HepG2 (cell line): Measurements from ENCODE around the gene TAPBP. TPM values are rescaled to one million over a fixed set of nuclear protein-coding genes. Genes with fewer than 3 reads are reported as not detected.
A peak's percentile ranks its signal among the peaks of the same experiment; 100 is the strongest.

Experiments
- GATA4 ChIP-seq: sonication (generic); IDR thresholded peaks from 2 replicates; pipeline ENCODE4 v1.6.1; 2016; ENCODE audit warnings: antibody characterized with exemption, low read depth, borderline replicate concordance
- HOXA3 ChIP-seq: sonication (generic); formaldehyde crosslinking; IDR thresholded peaks from 2 replicates; pipeline ENCODE4 v1.5.0; 2020; ENCODE audit warnings: missing genetic modification reagents
- NCOR1 ChIP-seq: fragments of 200-600 bp; sonication (generic); IDR thresholded peaks from 2 replicates; pipeline ENCODE4 v1.7.0; 2017; ENCODE audit warnings: antibody characterized with exemption, low read length, borderline replicate concordance
- NKX3-1 ChIP-seq: sonication (generic); formaldehyde crosslinking; IDR thresholded peaks from 2 replicates; pipeline ENCODE4 v1.5.0; 2020; ENCODE audit warnings: missing genetic modification reagents
- PCBP1 ChIP-seq: fragments of 200-400 bp; formaldehyde crosslinking; IDR thresholded peaks from 2 replicates; pipeline ENCODE4 v1.6.1; 2017; ENCODE audit warnings: mild to moderate bottlenecking, low read depth, low read length, borderline replicate concordance
- ZFP36L2 ChIP-seq: sonication (generic); formaldehyde crosslinking; IDR thresholded peaks from 2 replicates; pipeline ENCODE4 v1.4.0; 2020; ENCODE audit warnings: missing genetic modification reagents
- ZNF225 ChIP-seq: sonication (generic); formaldehyde crosslinking; IDR thresholded peaks from 2 replicates; pipeline ENCODE4 v1.4.0; 2020; ENCODE audit warnings: mild to moderate bottlenecking, missing genetic modification reagents
- ZNF547 ChIP-seq: sonication (generic); formaldehyde crosslinking; IDR thresholded peaks from 2 replicates; pipeline ENCODE4 v1.5.1; 2020; ENCODE audit warnings: mild to moderate bottlenecking, missing genetic modification reagents
- ZNF598 ChIP-seq: sonication (generic); formaldehyde crosslinking; IDR thresholded peaks from 2 replicates; pipeline ENCODE4 v1.5.1; 2020; ENCODE audit warnings: mild to moderate bottlenecking, missing genetic modification reagents, borderline replicate concordance
- ZNF768 ChIP-seq: sonication (generic); formaldehyde crosslinking; IDR thresholded peaks from 2 replicates; pipeline ENCODE4 v1.4.0; 2020; ENCODE audit warnings: missing genetic modification reagents
- ZNF773 ChIP-seq: sonication (generic); formaldehyde crosslinking; IDR thresholded peaks from 2 replicates; pipeline ENCODE4 v1.4.0; 2020; ENCODE audit warnings: missing genetic modification reagents, borderline replicate concordance
- ZSCAN21 ChIP-seq: sonication (generic); formaldehyde crosslinking; IDR thresholded peaks from 2 replicates; pipeline ENCODE4 v1.8.0; 2022; ENCODE audit warnings: mild to moderate bottlenecking, missing genetic modification reagents, moderate library complexity, borderline replicate concordance
- polyA plus RNA-seq, 8 experiments: library from polyadenylated mRNA; depleted of rRNA in 3 of 8; stranded (reverse) in 7 of 8; unstranded in 1 of 8; fragments of >200 nt; fragmentation: Illumina TruSeq in 4 of 8; extraction: Trizol in 4 of 8; gene quantifications; 2 replicates each; pipeline versions ENCODE4 v1.2.1 to v1.2.3, GENCODE V29; 2011 to 2016; ENCODE audit warnings: low read depth in 4 of 8, missing spikeins in 1 of 8, mixed read lengths in 1 of 8; ENCODE audit not compliant: insufficient read depth in 1 of 8
- total RNA-seq, 5 experiments: library from RNA; depleted of rRNA; stranded (reverse); fragments of >200 nt; fragmentation: Illumina TruSeq; extraction: Trizol; gene quantifications; 2 replicates each; pipeline ENCODE4 v1.2.3, GENCODE V29; 2016; ENCODE audit warnings: low read depth in 1 of 5
- TF ChIP-seq, protein P1 (sequence below): sonication (generic); formaldehyde crosslinking; IDR thresholded peaks from 2 replicates; pipeline ENCODE4 v1.4.0; 2020; ENCODE audit warnings: low read depth, missing genetic modification reagents
- TF ChIP-seq, protein P2 (sequence below): sonication (generic); formaldehyde crosslinking; IDR thresholded peaks from 2 replicates; pipeline ENCODE4 v1.4.0; 2020; ENCODE audit warnings: mild to moderate bottlenecking, missing genetic modification reagents
- TF ChIP-seq, protein P3 (sequence below), 2 experiments: sonication (generic) in 1 of 2; formaldehyde crosslinking in 1 of 2; IDR thresholded peaks; 2 replicates each; pipeline versions ENCODE4 v1.4.0 to v1.6.1; 2018 to 2020; ENCODE audit warnings: missing genetic modification reagents in 2 of 2, borderline replicate concordance in 1 of 2, low read depth in 1 of 2, mild to moderate bottlenecking in 1 of 2, missing biosample characterization in 1 of 2
- TF ChIP-seq, protein P4 (sequence below): sonication (generic); formaldehyde crosslinking; IDR thresholded peaks from 2 replicates; pipeline ENCODE4 v1.4.0; 2020; ENCODE audit warnings: missing genetic modification reagents, borderline replicate concordance
- TF ChIP-seq, protein P5 (sequence below): sonication (generic); formaldehyde crosslinking; IDR thresholded peaks from 2 replicates; pipeline ENCODE4 v1.9.0; 2021; ENCODE audit warnings: missing genetic modification reagents, mild to moderate bottlenecking, borderline replicate concordance

The TAPBP gene
- total and polyA plus RNA-seq, 2 of the 13 experiments (the other 11 are each of a cell fraction or from before 2014, with no cell fraction given), result 27.4 to 32.3 TPM

DNA sequence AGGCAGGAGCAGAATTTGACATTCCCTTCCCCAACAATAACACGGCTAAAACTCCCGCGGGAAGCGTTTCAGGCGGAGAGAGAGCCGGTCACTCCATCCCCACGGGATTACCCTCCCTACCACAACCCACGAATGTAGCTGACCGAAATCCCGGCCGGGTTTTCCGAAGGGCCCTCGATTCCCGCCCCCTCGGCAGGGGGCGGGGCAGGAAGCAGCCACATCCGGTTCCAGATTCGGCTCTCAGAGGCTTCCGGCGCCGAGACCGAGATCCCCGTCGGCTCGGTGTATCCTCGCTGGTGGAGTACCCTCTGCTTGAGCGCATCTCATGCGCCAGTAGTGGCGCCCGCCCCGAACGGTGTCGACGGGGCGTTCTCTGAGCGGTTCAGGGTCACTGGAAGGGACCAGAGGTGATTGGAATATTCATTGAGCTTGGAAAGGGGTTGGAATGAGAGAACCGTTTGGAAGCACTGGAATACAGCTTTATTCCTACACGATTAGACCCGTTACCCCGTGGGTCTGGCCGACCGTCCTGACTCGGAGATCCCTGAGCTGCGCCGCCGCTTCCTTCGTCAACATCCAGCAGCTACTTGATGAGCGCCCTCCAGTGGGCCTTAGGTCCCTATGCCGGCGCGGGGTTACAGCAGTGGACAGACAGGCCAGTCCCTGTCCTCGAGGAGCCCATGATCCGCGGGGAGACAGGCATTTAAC, 14.5 kb downstream of the TAPBP start (continued):
- TF ChIP-seq, protein P1, sequence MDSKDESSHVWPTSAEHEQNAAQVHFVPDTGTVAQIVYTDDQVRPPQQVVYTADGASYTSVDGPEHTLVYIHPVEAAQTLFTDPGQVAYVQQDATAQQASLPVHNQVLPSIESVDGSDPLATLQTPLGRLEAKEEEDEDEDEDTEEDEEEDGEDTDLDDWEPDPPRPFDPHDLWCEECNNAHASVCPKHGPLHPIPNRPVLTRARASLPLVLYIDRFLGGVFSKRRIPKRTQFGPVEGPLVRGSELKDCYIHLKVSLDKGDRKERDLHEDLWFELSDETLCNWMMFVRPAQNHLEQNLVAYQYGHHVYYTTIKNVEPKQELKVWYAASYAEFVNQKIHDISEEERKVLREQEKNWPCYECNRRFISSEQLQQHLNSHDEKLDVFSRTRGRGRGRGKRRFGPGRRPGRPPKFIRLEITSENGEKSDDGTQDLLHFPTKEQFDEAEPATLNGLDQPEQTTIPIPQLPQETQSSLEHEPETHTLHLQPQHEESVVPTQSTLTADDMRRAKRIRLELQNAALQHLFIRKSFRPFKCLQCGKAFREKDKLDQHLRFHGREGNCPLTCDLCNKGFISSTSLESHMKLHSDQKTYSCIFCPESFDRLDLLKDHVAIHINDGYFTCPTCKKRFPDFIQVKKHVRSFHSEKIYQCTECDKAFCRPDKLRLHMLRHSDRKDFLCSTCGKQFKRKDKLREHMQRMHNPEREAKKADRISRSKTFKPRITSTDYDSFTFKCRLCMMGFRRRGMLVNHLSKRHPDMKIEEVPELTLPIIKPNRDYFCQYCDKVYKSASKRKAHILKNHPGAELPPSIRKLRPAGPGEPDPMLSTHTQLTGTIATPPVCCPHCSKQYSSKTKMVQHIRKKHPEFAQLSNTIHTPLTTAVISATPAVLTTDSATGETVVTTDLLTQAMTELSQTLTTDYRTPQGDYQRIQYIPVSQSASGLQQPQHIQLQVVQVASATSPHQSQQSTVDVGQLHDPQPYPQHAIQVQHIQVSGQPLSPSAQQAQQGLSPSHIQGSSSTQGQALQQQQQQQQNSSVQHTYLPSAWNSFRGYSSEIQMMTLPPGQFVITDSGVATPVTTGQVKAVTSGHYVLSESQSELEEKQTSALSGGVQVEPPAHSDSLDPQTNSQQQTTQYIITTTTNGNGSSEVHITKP, result no peak; the same call in 1 of the 2 replicates
- TF ChIP-seq, protein P2, sequence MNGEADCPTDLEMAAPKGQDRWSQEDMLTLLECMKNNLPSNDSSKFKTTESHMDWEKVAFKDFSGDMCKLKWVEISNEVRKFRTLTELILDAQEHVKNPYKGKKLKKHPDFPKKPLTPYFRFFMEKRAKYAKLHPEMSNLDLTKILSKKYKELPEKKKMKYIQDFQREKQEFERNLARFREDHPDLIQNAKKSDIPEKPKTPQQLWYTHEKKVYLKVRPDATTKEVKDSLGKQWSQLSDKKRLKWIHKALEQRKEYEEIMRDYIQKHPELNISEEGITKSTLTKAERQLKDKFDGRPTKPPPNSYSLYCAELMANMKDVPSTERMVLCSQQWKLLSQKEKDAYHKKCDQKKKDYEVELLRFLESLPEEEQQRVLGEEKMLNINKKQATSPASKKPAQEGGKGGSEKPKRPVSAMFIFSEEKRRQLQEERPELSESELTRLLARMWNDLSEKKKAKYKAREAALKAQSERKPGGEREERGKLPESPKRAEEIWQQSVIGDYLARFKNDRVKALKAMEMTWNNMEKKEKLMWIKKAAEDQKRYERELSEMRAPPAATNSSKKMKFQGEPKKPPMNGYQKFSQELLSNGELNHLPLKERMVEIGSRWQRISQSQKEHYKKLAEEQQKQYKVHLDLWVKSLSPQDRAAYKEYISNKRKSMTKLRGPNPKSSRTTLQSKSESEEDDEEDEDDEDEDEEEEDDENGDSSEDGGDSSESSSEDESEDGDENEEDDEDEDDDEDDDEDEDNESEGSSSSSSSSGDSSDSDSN (CRISPR knock-in tag), result peak; percentile 77; the same call in 1 of the 2 replicates
- TF ChIP-seq HOXA3 (CRISPR knock-in tag) (peak; percentile 77), ZNF773 (CRISPR knock-in tag) (no peak), ZNF225 (CRISPR knock-in tag) (no peak; the same call in 1 of the 2 replicates), ZNF547 (no peak; the same call in 1 of the 2 replicates), ZNF768 (CRISPR knock-in tag) (peak; percentile 66; the same call in 1 of the 2 replicates), ZSCAN21 (CRISPR knock-in tag) (peak; percentile 78), ZNF598 (no peak; the same call in none of the 2 replicates), NCOR1 (peak; percentile 43), NKX3-1 (CRISPR knock-in tag) (no peak), GATA4 (0 out of 2 replicates have a peak, but pooled peaks have one; percentile 51), ZFP36L2 (CRISPR knock-in tag) (no peak), PCBP1 (peak; percentile 61; the same call in 1 of the 2 replicates)
- TF ChIP-seq, protein P3, sequence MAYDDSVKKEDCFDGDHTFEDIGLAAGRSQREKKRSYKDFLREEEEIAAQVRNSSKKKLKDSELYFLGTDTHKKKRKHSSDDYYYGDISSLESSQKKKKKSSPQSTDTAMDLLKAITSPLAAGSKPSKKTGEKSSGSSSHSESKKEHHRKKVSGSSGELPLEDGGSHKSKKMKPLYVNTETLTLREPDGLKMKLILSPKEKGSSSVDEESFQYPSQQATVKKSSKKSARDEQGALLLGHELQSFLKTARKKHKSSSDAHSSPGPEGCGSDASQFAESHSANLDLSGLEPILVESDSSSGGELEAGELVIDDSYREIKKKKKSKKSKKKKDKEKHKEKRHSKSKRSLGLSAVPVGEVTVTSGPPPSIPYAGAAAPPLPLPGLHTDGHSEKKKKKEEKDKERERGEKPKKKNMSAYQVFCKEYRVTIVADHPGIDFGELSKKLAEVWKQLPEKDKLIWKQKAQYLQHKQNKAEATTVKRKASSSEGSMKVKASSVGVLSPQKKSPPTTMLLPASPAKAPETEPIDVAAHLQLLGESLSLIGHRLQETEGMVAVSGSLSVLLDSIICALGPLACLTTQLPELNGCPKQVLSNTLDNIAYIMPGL (CRISPR knock-in tag; IDR thresholded peaks at IDR 0.05; ENCODE audit: borderline replicate concordance in 1 of 2, low read depth in 1 of 2), result peak; percentile 99 to 100
- TF ChIP-seq, protein P4, sequence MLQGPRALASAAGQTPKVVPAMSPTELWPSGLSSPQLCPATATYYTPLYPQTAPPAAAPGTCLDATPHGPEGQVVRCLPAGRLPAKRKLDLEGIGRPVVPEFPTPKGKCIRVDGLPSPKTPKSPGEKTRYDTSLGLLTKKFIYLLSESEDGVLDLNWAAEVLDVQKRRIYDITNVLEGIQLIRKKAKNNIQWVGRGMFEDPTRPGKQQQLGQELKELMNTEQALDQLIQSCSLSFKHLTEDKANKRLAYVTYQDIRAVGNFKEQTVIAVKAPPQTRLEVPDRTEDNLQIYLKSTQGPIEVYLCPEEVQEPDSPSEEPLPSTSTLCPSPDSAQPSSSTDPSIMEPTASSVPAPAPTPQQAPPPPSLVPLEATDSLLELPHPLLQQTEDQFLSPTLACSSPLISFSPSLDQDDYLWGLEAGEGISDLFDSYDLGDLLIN (CRISPR knock-in tag), result peak; percentile 47; the same call in 1 of the 2 replicates
- TF ChIP-seq, protein P5, sequence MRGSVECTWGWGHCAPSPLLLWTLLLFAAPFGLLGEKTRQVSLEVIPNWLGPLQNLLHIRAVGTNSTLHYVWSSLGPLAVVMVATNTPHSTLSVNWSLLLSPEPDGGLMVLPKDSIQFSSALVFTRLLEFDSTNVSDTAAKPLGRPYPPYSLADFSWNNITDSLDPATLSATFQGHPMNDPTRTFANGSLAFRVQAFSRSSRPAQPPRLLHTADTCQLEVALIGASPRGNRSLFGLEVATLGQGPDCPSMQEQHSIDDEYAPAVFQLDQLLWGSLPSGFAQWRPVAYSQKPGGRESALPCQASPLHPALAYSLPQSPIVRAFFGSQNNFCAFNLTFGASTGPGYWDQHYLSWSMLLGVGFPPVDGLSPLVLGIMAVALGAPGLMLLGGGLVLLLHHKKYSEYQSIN (CRISPR knock-in tag), result 0 out of 2 replicates have a peak, but pooled peaks have one; percentile 3
